Measurements from ENCODE around the gene WRAP53. TPM values are rescaled to one million over a fixed set of nuclear protein-coding genes. Genes with fewer than 3 reads are reported as not detected.

Gene WRAP53
- total RNA-seq, 1 donor from 2014 or later, result 6.2 TPM

DNA sequence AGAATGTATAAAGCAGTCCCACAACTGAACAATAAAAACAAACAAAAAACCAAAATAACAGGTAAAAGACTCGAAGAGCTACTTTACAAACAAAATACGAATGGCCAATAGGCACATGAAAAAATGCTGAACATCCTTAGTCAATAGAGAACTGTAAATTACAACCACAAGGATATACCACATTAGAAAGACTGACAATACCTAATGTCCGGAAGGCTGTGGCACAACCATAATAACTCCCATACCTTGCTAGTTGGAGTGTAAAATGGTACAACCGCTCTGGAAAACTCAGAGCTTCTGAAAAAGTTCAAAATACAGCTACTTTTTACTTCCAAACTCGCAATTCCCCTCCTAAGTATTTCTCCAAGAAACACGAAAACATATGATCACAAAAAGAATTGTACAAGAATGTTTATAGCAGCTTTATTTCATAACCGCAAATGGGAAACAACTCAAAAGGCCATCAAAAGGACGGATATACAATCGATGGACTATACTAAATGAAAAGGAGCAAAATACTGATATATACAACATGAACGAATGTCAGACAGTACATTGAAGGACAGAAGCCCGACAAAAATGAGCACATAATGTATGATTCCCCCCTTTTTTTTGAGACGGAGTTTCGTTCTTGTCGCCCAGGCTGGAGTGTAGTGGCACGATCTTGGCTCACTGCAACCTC lies 3.3 kb upstream of the WRAP53 start:
- DNase-seq (ENCODE audit: low read depth), result no peak

DNA sequence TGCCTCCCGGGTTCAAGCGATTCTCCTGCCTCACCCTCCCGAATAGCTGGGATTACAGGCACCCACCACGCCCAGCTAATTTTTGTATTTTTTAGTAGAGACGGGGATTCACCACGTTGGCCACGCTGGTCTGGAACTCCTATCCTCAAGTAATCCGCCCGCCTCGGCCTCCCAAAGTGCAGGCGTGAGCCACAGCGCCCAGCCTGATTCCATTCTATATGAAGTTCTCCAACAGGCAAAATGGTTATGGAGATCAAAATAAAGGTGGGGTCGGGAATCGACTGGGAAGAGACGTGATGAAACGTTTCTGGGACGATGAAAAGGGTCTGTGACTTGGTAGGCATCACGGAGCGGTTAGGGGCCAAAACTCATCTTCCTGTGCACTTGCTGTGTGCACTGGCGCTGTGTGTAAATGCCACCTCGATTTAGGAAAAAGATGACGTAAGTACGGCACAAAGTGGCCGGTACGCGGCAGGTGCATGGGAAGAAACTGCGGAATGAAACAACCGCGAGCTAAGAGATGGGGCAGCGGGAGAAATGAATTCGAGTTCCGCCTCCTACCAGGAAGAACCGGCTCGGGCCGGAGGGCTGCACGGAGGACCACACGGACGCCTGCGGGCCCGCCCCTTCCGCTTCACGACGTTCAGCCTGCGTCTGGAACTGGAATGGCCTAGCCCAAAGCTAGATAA lies 2.6 kb upstream of the WRAP53 start:
- peak; percentile 84 for DNase-seq (ENCODE audit: low read depth)

- DNase-seq (ENCODE audit: low read depth), result peak; percentile 63
Measured at GRCh38 chr17:7686222-7687071, 1.8 kb upstream of the WRAP53 start.

DNA sequence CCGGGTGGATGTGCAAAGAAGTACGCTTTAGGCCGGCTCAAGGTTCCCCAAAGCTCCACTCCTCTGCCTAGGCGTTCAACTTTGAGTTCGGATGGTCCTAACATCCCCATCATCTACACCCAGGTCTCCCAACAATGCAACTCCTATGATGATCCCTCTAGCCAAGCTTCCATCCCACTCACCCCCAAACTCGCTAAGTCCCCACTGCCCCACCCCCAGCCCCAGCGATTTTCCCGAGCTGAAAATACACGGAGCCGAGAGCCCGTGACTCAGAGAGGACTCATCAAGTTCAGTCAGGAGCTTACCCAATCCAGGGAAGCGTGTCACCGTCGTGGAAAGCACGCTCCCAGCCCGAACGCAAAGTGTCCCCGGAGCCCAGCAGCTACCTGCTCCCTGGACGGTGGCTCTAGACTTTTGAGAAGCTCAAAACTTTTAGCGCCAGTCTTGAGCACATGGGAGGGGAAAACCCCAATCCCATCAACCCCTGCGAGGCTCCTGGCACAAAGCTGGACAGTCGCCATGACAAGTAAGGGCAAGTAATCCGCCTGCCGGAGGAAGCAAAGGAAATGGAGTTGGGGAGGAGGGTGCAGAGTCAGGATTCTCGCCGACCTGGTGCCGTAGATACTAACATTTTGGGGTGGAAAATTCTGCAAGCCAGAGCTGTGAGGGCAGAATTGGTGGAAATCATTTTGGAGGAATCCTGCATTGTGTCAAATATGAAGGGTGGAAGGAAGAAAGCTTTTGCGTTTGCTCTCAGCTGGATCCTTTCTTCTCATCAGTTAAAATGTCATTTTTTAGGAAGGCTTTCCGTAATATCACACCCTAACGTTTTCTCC lies 987 bp upstream of the WRAP53 start, which contains the start of gene TP53:
Gene TP53, minus strand, starts transcription at position 419 of the 836 bp plus-strand sequence. CDS start 10,896 bp downstream, outside the sequence.
- peak; percentile 86 for DNase-seq (ENCODE audit: low read depth)

DNA sequence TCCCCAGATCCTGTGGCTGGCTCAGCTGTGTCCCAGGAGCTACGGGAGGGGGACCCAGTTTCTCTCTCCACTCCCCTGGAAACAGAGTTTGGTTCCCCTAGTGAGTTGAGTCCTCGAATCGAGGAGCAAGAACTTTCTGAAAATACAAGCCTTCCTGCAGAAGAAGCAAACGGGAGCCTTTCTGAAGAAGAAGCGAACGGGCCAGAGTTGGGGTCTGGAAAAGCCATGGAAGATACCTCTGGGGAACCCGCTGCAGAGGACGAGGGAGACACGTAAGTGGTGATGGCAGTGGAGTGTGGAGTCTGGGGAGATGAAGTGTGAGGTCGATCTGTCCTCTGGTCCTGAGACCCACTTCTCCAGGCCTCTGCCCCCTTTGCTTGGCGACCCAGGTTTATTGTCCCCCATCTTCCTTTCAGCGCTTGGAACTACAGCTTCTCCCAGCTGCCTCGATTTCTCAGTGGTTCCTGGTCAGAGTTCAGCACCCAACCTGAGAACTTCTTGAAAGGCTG lies 585 bp downstream of the WRAP53 start:
- DNase-seq (ENCODE audit: low read depth), result no peak

- DNase-seq (ENCODE audit: low read depth), result no peak
Measured at GRCh38 chr17:7695586-7695985, 7.3 kb downstream of the WRAP53 start.

- no peak for DNase-seq (ENCODE audit: low read depth)
Measured at GRCh38 chr17:7697828-7698588, 9.7 kb downstream of the WRAP53 start.

DNA sequence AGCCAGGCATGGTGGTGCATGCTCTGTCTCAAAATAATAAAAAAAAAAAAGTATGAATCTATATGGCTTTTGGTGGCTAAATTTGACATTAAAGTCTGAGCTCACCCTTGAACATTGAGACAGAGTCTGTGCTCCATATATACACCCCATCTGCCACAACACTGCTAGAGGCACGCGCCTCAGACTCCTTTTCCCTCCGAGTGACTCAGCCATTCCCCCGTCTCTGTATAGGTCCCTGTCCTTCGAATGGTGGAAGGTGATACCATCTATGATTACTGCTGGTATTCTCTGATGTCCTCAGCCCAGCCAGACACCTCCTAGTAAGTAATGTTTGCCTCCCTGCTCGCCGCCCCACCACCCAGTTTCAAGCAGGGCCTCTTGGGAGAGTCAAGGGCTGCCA lies 12.2 kb downstream of the WRAP53 start:
- DNase-seq (ENCODE audit: low read depth), result no peak

DNA sequence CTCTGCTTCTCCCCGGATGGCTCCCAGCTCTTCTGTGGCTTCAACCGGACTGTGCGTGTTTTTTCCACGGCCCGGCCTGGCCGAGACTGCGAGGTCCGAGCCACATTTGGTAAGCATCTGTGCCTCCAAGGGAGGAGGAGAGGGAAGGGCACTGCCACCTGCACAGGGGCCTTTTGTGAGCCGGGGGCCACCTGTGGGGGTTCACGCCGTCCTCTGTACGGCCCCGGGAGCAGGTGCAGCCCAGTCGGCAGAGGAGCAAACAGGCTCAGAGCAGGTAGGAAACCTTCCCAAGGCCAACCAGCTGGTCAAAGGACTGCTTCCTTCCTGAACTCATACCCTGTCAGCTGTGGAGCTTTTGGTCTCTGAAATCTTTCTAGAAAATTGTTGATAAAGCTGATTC lies 13.4 kb downstream of the WRAP53 start:
- no peak for DNase-seq (ENCODE audit: low read depth)

- no peak for DNase-seq (ENCODE audit: low read depth)
Measured at GRCh38 chr17:7702776-7703175, 14.5 kb downstream of the WRAP53 start.

GRCh38 chr17:7703584-7704479 lies 15.6 kb downstream of the WRAP53 start:
- peak; percentile 64 for DNase-seq (ENCODE audit: low read depth)

- no peak for DNase-seq (ENCODE audit: low read depth)
Measured at GRCh38 chr17:7704601-7705268, 16.5 kb downstream of the WRAP53 start, which contains the start of gene EFNB3. EFNB3 (plus strand) TSS chr17:7705202; CDS start chr17:7705599, 397 bp downstream.

DNA sequence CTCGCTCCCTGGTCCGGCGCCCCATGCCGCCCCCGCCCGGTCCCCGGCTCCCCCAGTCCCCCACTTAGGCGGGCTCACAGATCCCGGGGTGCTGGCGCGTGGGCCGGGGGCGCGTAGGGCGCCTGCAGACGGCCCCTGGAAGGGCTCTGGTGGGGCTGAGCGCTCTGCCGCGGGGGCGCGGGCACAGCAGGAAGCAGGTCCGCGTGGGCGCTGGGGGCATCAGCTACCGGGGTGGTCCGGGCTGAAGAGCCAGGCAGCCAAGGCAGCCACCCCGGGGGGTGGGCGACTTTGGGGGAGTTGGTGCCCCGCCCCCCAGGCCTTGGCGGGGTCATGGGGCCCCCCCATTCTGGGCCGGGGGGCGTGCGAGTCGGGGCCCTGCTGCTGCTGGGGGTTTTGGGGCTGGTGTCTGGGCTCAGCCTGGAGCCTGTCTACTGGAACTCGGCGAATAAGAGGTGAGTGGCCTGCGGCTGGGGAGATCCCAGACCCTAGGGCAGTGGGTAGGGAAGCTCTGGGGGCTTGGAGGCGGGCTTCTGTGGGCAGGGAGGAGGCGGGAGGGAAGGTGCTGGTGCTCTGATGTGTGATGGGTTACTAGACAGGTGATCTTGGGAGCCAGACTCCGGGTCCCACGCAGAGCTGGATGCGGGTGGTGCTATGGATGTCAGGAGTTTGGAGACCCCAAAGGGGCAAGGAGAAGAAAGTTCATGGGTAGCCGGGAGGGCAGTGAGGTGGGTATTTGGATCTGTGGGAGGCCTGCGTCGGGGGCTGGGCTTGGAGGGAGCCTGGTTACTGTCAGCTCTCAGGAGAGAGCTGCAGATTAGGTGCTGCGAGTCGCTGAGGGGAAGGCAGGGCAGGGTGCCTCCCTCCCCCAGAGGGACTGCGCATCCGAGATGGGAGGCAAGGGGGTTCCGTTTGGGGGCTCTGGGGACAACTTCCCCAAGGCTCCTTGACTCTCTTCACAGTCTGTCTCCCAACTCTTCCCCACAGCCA lies 17.3 kb downstream of the WRAP53 start:
- no peak for DNase-seq (ENCODE audit: low read depth)

DNA sequence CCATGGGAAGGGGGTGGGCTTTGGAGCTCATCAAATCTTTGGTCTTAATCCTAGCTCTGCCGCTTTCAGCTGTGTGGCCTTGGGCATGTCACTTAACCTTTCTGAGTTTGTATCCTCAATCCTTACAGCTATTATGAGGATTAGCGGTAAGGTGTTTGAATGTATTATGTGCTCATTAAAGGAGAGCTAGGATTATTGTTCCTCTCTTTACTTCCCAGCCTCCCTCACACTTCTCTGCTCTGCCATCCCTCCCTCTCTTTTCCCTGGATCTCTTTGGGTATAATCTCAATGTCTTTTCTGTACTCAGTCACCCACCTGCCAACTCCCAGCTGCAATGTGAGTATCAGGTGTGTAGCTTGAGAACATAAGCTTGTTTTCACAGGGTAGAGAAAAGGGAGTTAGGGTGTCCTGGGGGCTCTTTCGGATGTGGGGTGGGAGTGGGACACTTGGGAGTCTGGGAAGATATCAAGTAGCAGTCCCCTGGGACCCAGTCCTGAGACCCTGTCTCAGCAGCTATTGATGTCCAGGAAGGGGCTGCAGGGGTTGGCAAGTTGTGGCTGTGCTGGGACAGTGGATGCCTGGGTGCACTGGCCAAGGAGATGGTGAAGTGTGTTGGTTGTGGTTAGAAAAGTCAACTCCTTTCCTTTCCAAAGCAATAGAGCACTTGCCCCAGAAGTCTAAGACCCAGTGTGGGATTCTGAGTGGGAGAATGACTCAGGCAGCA lies 18.5 kb downstream of the WRAP53 start:
- DNase-seq (ENCODE audit: low read depth), result no peak

GRCh38 chr17:7707446-7707845 lies 19.2 kb downstream of the WRAP53 start:
- DNase-seq (ENCODE audit: low read depth), result no peak

DNA sequence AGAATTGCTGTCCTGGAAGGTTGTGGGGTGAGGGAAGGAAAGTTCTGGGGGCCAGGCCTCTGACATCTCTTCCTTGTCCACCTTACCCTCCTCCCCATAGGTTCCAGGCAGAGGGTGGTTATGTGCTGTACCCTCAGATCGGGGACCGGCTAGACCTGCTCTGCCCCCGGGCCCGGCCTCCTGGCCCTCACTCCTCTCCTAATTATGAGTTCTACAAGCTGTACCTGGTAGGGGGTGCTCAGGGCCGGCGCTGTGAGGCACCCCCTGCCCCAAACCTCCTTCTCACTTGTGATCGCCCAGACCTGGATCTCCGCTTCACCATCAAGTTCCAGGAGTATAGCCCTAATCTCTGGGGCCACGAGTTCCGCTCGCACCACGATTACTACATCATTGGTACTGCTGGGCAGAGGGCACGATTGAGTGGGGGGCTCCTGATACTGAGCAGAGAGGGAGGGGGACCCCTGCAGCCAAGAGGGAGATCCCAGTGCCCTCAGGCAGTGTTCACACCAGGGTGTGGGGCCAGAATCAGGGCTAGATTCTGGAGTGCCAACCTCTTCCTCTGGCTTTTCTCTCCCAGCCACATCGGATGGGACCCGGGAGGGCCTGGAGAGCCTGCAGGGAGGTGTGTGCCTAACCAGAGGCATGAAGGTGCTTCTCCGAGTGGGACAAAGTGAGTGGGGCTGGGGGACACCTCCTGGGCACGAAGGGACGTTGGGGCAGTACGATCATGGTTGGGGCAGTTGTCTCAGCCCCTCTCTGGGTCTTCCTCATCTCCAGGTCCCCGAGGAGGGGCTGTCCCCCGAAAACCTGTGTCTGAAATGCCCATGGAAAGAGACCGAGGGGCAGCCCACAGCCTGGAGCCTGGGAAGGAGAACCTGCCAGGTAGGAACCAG lies 19.8 kb downstream of the WRAP53 start:
- DNase-seq (ENCODE audit: low read depth), result no peak

All from renal cortical epithelial cell (primary cell).